ENCODE data around the gene GLRA3.
A peak's percentile ranks its signal among the peaks of the same experiment; 100 is the strongest.
"Not testable (repeated sequence)": the region's sequence is repeated elsewhere in the genome, so short reads cannot be mapped to it uniquely, and the experiment has no call there.

Gene GLRA3

GRCh38 chr4:174646326-174646725 is 182.7 kb downstream of the GLRA3 start:
- DNase-seq, result no peak

- no peak for DNase-seq
These were observed 188.9 kb downstream of the GLRA3 start for GRCh38 chr4:174640146-174640545.

GRCh38 chr4:174635732-174636131 is 193.3 kb downstream of the GLRA3 start:
- DNase-seq, result no peak

GRCh38 chr4:174633399-174633798 is 195.6 kb downstream of the GLRA3 start:
- DNase-seq, result no peak

GRCh38 chr4:174631901-174632758 is 196.9 kb downstream of the GLRA3 start:
- peak; percentile 6 for DNase-seq

- not testable (repeated sequence) for DNase-seq
These were observed 199.1 kb downstream of the GLRA3 start for GRCh38 chr4:174629907-174630450.

GRCh38 chr4:174629265-174629664 is 199.8 kb downstream of the GLRA3 start:
- no peak for DNase-seq

- no peak for DNase-seq
These were observed 200.9 kb downstream of the GLRA3 start for GRCh38 chr4:174628191-174628590.

- no peak for DNase-seq
These were observed 201.6 kb downstream of the GLRA3 start for GRCh38 chr4:174627473-174627872.

- DNase-seq, result no peak
These were observed 202.6 kb downstream of the GLRA3 start for GRCh38 chr4:174626342-174627008.

GRCh38 chr4:174616661-174617060 is 212.4 kb downstream of the GLRA3 start:
- DNase-seq, result no peak

- no peak for DNase-seq
These were observed 215.1 kb downstream of the GLRA3 start for GRCh38 chr4:174613979-174614378.

GRCh38 chr4:174611792-174612191 is 217.3 kb downstream of the GLRA3 start:
- no peak for DNase-seq

- DNase-seq, result no peak
These were observed 221.3 kb downstream of the GLRA3 start for GRCh38 chr4:174607792-174608191.

GRCh38 chr4:174604198-174604597 is 224.8 kb downstream of the GLRA3 start:
- DNase-seq, result no peak

- no peak for DNase-seq
These were observed 228.7 kb downstream of the GLRA3 start for GRCh38 chr4:174600391-174600790.

GRCh38 chr4:174598800-174599199 is 230.2 kb downstream of the GLRA3 start:
- no peak for DNase-seq

- DNase-seq, result no peak
These were observed 232.5 kb downstream of the GLRA3 start for GRCh38 chr4:174596513-174596912.

GRCh38 chr4:174595141-174595929 is 233.7 kb downstream of the GLRA3 start:
- no peak for DNase-seq

GRCh38 chr4:174593701-174594100 is 235.3 kb downstream of the GLRA3 start:
- DNase-seq, result no peak

- no peak for DNase-seq
These were observed 236.1 kb downstream of the GLRA3 start for GRCh38 chr4:174592985-174593335.

GRCh38 chr4:174592256-174592984 is 236.6 kb downstream of the GLRA3 start:
- DNase-seq, result no peak

Data from NCI-H1694 (cell line).